ENCODE results near the gene CDC42SE2. TPM values are rescaled to one million over a fixed set of nuclear protein-coding genes. Genes with fewer than 3 reads are reported as not detected.

CDC42SE2 gene
- total RNA-seq, 1 experiment from 2014 or later: 23.2 TPM

- H4K8ac ChIP-seq (replicated peaks; ENCODE audit: insufficient read length, low read depth, low read length): no peak overlapping the region
- no peaks in the 10 kb centered on the region for H4K20me1 ChIP-seq (ENCODE audit: control insufficient read depth, insufficient read depth, insufficient read length)
- H3K79me2 ChIP-seq (ENCODE audit: insufficient read depth, low read length): no peaks in the 10 kb centered on the region
- H3K9ac ChIP-seq (ENCODE audit: extremely low read depth, insufficient read length, low read length): no peak overlapping the region
- H3T11ph ChIP-seq (ENCODE audit: low read length): no peak overlapping the region
- no peak overlapping the region for H2BK5ac ChIP-seq (ENCODE audit: insufficient read length, low read length)
- Mint-ChIP-seq H3K27me3 (ENCODE audit: low read depth) (no peaks in the 10 kb centered on the region; the same call in 1 of the 2 replicates), H3K9me3 (no peaks in the 10 kb centered on the region), H3K27ac (no peak overlapping the region), H3K4me3 (no peak overlapping the region), H3K4me1 (peaks cover 9 to 12% of the 10 kb centered on the region in 2 experiments; a peak in 3 of 4 replicates), H3K36me3 (ENCODE audit: insufficient read depth in 1 of 3, low read depth in 3 of 3) (peaks cover under 1 to 10% (median 9%) of the 10 kb centered on the region in 3 experiments; a peak in 5 of 7 replicates)
- H4K5ac ChIP-seq (ENCODE audit: insufficient read length, low read depth, low read length): no peak overlapping the region
- no peaks in the 10 kb centered on the region for H3K4me1 ChIP-seq (ENCODE audit: insufficient read depth, low read length)
- H3K18ac ChIP-seq (ENCODE audit: insufficient read length, low read depth, low read length): no peak overlapping the region
- TF ChIP-seq, protein P1, sequence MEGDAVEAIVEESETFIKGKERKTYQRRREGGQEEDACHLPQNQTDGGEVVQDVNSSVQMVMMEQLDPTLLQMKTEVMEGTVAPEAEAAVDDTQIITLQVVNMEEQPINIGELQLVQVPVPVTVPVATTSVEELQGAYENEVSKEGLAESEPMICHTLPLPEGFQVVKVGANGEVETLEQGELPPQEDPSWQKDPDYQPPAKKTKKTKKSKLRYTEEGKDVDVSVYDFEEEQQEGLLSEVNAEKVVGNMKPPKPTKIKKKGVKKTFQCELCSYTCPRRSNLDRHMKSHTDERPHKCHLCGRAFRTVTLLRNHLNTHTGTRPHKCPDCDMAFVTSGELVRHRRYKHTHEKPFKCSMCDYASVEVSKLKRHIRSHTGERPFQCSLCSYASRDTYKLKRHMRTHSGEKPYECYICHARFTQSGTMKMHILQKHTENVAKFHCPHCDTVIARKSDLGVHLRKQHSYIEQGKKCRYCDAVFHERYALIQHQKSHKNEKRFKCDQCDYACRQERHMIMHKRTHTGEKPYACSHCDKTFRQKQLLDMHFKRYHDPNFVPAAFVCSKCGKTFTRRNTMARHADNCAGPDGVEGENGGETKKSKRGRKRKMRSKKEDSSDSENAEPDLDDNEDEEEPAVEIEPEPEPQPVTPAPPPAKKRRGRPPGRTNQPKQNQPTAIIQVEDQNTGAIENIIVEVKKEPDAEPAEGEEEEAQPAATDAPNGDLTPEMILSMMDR (conservative IDR thresholded peaks at IDR 0.05): no peak
- no peaks in the 10 kb centered on the region for H3K23me2 ChIP-seq (ENCODE audit: insufficient read length, low read depth, low read length, poor library complexity, severe bottlenecking)
- H3K9me3 ChIP-seq (ENCODE audit: control insufficient read depth, low read depth, low read length): no peaks in the 10 kb centered on the region
- H2BK20ac ChIP-seq (ENCODE audit: low read depth, low read length, poor library complexity, severe bottlenecking): no peak overlapping the region
- no peaks in the 10 kb centered on the region for H3K79me1 ChIP-seq (ENCODE audit: insufficient read depth, low read depth, low read length, poor library complexity, severe bottlenecking)
- no peak overlapping the region for H4K91ac ChIP-seq (ENCODE audit: insufficient read length, low read depth, low read length)
- DNase-seq: no peak
- H2BK15ac ChIP-seq (ENCODE audit: low read depth, low read length): no peak overlapping the region
- no peak overlapping the region for H3K4me2 ChIP-seq (ENCODE audit: insufficient read depth, insufficient read length, low read length)
- H3K27me3 ChIP-seq (ENCODE audit: insufficient read depth, low read length): no peaks in the 10 kb centered on the region
- no CpG with 5 or more reads among the region's 4 CpGs for WGBS (ENCODE audit: extremely low coverage, insufficient read length, low lambda C conversion rate)
- no peak overlapping the region for H3K14ac ChIP-seq (ENCODE audit: insufficient read depth, low read length)
- no peak overlapping the region for H2BK12ac ChIP-seq (ENCODE audit: insufficient read length, low read depth, low read length)
- no peak overlapping the region for H2AK5ac ChIP-seq (ENCODE audit: insufficient read length, low read length)
- H3K23ac ChIP-seq (ENCODE audit: insufficient read length, low read depth, low read length): no peak overlapping the region
- no peak overlapping the region for H3K4ac ChIP-seq (ENCODE audit: low read depth, low read length)
- H3K27ac ChIP-seq (ENCODE audit: insufficient read length, low read depth, low read length): no peak overlapping the region
- H2BK120ac ChIP-seq (ENCODE audit: low read depth, low read length, poor library complexity, severe bottlenecking): no peak overlapping the region
- H2AFZ ChIP-seq (ENCODE audit: low read length): no peak overlapping the region
- H3K56ac ChIP-seq (ENCODE audit: insufficient read length, low read depth, low read length): no peak overlapping the region
Observed at GRCh38 chr5:131386779-131387178, 122.9 kb downstream of the CDC42SE2 start.
